OCI-LY1 (cell line): ENCODE measurements around the gene MUC2.

ENCODE experiments used
- CTCF ChIP-seq: fragments of 200-600 bp; sonication (generic), shearing (Covaris generic); IDR thresholded peaks from 2 replicates; pipeline ENCODE4 v1.5.1; 2017; ENCODE audit warnings: mild to moderate bottlenecking, antibody characterized with exemption, low read length, moderate library complexity, mixed read lengths
- EZH2 ChIP-seq: fragments of 200-600 bp; sonication (generic), shearing (Covaris generic); IDR thresholded peaks from 2 replicates; pipeline ENCODE4 v1.8.0; 2017; ENCODE audit warnings: borderline replicate concordance, mixed run types, mild to moderate bottlenecking, antibody characterized with exemption, low read length, moderate library complexity, mixed read lengths

GRCh38 chr11:1036931-1037330 is 37.7 kb upstream of the MUC2 start:
- no peak for TF ChIP-seq CTCF
- TF ChIP-seq EZH2 = no peak
